Spleen (tissue), 7 donors: ENCODE data around the gene CDH18.

ENCODE experiments used
- POLR2A ChIP-seq, 3 donors: fragments of 450-650 bp; IDR thresholded peaks; one replicate each; pipeline ENCODE4 v1.5.1; 2017; ENCODE audit warnings: antibody characterized with exemption in 3 of 3, mild to moderate bottlenecking in 1 of 3
- TF ChIP-seq, protein P1 (sequence below), 11 experiments: fragments of 200-600 bp in 7 of 11; fragments of 450-650 bp in 4 of 11; sonication (generic) in 4 of 11; IDR thresholded peaks in 8 of 11; conservative IDR thresholded peaks in 3 of 11; 1 replicate in 7 of 11; 2 replicates in 4 of 11; pipeline versions ENCODE4 v1.4.0 to v1.8.0; 2016 to 2021; ENCODE audit warnings: antibody characterized with exemption in 11 of 11, inconsistent platforms in 4 of 11, mild to moderate bottlenecking in 1 of 11
- donor health status: DM: no; HTN: no; CAD: no; lungs with moderate emphysema.
- donor health status: DM: no; HTN: no; CAD: no.
- donor health status: DM: no; HTN: no; CAD: no.

DNA sequence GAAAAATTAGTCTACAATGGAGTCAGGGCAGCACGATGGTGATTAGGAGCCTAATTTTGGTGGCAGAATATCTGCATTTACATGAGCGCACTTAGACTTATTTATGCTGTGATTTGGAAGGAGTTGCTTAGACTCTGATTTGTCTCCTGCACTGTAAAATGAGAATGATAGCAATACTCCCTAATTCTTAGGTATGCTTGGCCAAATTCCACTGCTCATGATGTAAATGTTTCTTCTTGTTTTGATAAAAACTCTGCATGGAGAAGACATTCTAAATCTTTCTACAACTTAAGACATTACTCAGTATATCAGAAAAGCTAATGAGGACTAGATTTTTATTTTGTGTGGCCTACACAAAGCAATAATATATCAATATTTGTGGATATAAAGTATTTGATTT lies 205.4 kb downstream of the CDH18 start:
- TF ChIP-seq, protein P1, sequence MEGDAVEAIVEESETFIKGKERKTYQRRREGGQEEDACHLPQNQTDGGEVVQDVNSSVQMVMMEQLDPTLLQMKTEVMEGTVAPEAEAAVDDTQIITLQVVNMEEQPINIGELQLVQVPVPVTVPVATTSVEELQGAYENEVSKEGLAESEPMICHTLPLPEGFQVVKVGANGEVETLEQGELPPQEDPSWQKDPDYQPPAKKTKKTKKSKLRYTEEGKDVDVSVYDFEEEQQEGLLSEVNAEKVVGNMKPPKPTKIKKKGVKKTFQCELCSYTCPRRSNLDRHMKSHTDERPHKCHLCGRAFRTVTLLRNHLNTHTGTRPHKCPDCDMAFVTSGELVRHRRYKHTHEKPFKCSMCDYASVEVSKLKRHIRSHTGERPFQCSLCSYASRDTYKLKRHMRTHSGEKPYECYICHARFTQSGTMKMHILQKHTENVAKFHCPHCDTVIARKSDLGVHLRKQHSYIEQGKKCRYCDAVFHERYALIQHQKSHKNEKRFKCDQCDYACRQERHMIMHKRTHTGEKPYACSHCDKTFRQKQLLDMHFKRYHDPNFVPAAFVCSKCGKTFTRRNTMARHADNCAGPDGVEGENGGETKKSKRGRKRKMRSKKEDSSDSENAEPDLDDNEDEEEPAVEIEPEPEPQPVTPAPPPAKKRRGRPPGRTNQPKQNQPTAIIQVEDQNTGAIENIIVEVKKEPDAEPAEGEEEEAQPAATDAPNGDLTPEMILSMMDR (IDR thresholded peaks at IDR 0.05 in 8 of 11, conservative IDR thresholded peaks at IDR 0.05 in 3 of 11), result no peak
- no peak for TF ChIP-seq POLR2A (IDR thresholded peaks at IDR 0.05)
